Left lung (tissue), 10 donors: ENCODE data around the gene CHD9. TPM values are rescaled to one million over a fixed set of nuclear protein-coding genes. Genes with fewer than 3 reads are reported as not detected.
A peak's percentile ranks its signal among the peaks of the same experiment; 100 is the strongest.

ENCODE experiments used
- ATAC-seq: fragments of 200-7000 bp; cut with Tn5 transposase; one replicate; pipeline ENCODE4 v1.9.1; 2020; ENCODE audit warnings: moderate library complexity
- DNase-seq, 4 donors: peaks; one replicate each; pipeline ENCODE4 v3.0.0-alpha.2; 2013 to 2020
- H3K27ac ChIP-seq, 2 donors: fragments of 200-600 bp; sonication (generic) in 1 of 2; one replicate each; pipeline versions ENCODE4 v1.5.0 to v1.8.0; 2020 to 2021
- H3K27me3 ChIP-seq, 2 donors: fragments of 200-600 bp; sonication (generic) in 1 of 2; one replicate each; pipeline versions ENCODE4 v1.5.0 to v1.8.0; 2020 to 2021
- H3K36me3 ChIP-seq, 2 donors: fragments of 200-600 bp; sonication (generic) in 1 of 2; one replicate each; pipeline versions ENCODE4 v1.5.0 to v1.8.0; 2020 to 2021
- H3K4me1 ChIP-seq, 2 donors: fragments of 200-600 bp; one replicate each; pipeline ENCODE4 v1.8.0; 2021
- H3K4me3 ChIP-seq, 2 donors: fragments of 200-600 bp; sonication (generic) in 1 of 2; one replicate each; pipeline versions ENCODE4 v1.5.0 to v1.8.0; 2020 to 2021; ENCODE audit warnings: mild to moderate bottlenecking in 1 of 2
- H3K9me3 ChIP-seq, 2 donors: fragments of 200-600 bp; sonication (generic) in 1 of 2; one replicate each; pipeline versions ENCODE4 v1.5.0 to v1.8.0; 2020 to 2021
- CTCF ChIP-seq, 2 donors: fragments of 200-600 bp; sonication (generic) in 1 of 2; IDR thresholded peaks; one replicate each; pipeline versions ENCODE4 v1.5.0 to v1.8.0; 2021; ENCODE audit warnings: antibody characterized with exemption in 2 of 2
- intact Hi-C, 2 donors: fragments of 100-400 bp; cut with DNase I; formaldehyde crosslinking; loops; one replicate each; pipeline versions ENCODE4 v1.11.2 to v1.14.2; 2022
- polyA plus RNA-seq, 6 donors: library from polyadenylated mRNA; unstranded; fragments of 120-200 nt; gene quantifications; one replicate each; pipeline ENCODE4 v1.2.1, GENCODE V29; 2013; ENCODE audit not compliant: insufficient read length in 6 of 6
- total RNA-seq, 2 donors: library from RNA; stranded (reverse); fragmentation: NEBNext Ultra II Directional; extraction: Animal tissue kit (Norgen Biotek cat#: 25700); gene quantifications; one replicate each; pipeline ENCODE4 v1.2.1, GENCODE V29; 2021
- donor health status: DM: no; HTN: yes; CAD: no.
- donor health status: DM: no; HTN: no; CAD: no.

CHD9 gene
- total and polyA plus RNA-seq, 8 donors, result 65.6 to 88.0 (median 74.0) TPM

DNA sequence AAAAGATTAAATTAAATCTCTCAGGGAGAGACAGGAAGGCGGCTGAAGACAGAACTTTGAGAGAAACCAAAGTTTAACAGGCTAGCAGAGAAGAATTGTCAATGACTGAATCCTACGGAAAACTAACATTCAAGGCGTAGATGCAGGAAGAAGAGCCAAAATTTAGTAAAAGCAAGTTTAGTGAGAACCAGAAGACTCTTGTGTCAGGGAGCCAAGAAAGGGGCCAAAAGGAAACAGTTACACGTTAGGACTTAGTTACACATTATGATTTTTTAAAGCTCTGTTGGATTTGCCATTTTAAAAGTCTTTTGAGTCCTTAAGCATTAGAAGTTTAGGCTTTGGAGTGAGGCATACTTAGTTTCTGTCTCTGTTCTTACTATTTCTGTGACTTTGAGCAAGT, 164.6 kb downstream of the CHD9 start:
- Histone ChIP-seq H3K9me3 (no peaks in the 10 kb centered on the region), H3K27me3 (no peaks in the 10 kb centered on the region), H3K36me3 (peaks cover 0 to 8% of the 10 kb centered on the region in 2 donors), H3K4me3 (no peak overlapping the region), H3K27ac (peak overlapping the region; percentile 40 to 76), H3K4me1 (peaks cover 23 to 71% of the 10 kb centered on the region in 2 donors)
- DNase-seq, result no peak
- intact Hi-C loops, result no loop called here
- ATAC-seq, result no peak
- no peak for TF ChIP-seq CTCF (IDR thresholded peaks at IDR 0.05)

DNA sequence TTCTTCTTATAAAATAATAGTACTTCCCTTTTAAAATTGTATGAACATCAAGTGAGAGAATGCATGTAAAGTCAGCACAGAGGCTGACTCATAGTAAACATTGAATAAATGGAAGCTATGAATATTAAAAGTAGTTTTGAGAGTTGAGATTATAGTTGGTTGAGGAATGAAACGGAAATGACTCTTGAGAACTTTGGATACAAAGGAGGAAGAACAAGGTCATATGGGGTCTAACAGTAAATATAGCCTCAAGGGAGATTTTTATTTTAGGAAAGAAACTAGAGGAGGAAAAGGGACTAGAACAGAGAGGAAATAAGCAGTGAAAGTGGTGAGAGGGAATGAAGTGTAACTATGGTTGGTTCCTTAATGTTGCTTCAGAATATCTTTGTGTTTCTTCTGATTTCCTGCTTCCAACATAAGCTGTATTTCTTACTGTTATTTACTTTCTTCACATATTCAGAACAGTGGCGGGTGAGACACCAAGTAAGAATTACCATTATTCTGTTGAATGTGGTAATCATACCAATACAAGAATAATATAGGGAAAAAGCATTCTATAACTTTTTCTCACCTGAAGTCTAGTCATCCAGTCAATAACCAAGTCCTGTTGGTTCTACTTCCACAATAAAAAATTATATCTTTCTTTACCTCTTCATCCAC, 165.1 kb downstream of the CHD9 start:
- peak; percentile 86 for ATAC-seq
- no peak for TF ChIP-seq CTCF (IDR thresholded peaks at IDR 0.05)
- peaks cover 23 to 66% of the 10 kb centered on the region in 2 donors for H3K4me1 ChIP-seq
- no peaks in the 10 kb centered on the region for H3K27me3 ChIP-seq
- H3K27ac ChIP-seq, result peak overlapping the region; percentile 65 to 76
- intact Hi-C loops, result no loop called here
- no peaks in the 10 kb centered on the region for H3K9me3 ChIP-seq
- no peak overlapping the region for H3K4me3 ChIP-seq
- peaks cover 0 to 8% of the 10 kb centered on the region in 2 donors for H3K36me3 ChIP-seq
- no peak for DNase-seq

GRCh38 chr16:53220585-53220984, 165.8 kb downstream of the CHD9 start:
- intact Hi-C loops, result no loop called here
- no peak for DNase-seq
- H3K27ac ChIP-seq, result peak overlapping the region in 1 of 2 donors; percentile 76
- no peak for TF ChIP-seq CTCF (IDR thresholded peaks at IDR 0.05)
- no peaks in the 10 kb centered on the region for H3K9me3 ChIP-seq
- H3K4me1 ChIP-seq, result peaks cover 23 to 59% of the 10 kb centered on the region in 2 donors
- peak; percentile 50 for ATAC-seq
- no peak overlapping the region for H3K4me3 ChIP-seq
- peaks cover 0 to 8% of the 10 kb centered on the region in 2 donors for H3K36me3 ChIP-seq
- no peaks in the 10 kb centered on the region for H3K27me3 ChIP-seq

DNA sequence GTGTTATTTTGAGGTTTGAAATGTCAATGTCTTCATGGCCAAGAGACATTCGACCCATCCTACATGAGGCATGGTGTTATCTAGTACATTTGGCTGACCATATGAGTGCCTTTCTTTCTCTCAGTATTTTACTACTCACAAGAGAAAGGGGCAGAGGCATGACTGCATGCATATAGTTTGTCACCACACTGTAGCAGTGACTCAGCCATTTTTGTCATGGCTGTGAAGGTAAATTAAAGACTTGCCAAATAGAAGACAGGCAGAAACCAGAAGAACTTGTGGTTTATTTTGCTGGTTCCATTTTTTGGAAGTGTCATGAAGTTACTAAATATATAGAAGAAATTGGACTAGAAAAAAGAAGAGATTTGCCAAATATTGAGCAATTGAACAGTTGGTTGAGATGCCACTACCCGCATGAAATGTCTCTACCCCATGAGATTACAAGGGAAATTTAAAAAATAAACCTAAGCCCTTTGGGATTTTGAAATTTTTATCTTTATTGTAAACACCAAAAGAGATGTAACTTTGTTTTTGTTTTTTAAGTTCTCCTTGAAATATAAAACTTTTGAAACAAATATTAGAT, 170.3 kb downstream of the CHD9 start:
- DNase-seq (no peak), ATAC-seq (peak; percentile 35)
- peaks cover 0 to 48% of the 10 kb centered on the region in 2 donors for H3K36me3 ChIP-seq
- intact Hi-C loops, result no loop called here
- H3K27ac ChIP-seq, result peak overlapping the region in 1 of 2 donors; percentile 20
- TF ChIP-seq CTCF (IDR thresholded peaks at IDR 0.05), result no peak
- no peaks in the 10 kb centered on the region for H3K9me3 ChIP-seq
- no peaks in the 10 kb centered on the region for H3K27me3 ChIP-seq
- H3K4me3 ChIP-seq, result no peak overlapping the region
- peaks cover 6 to 15% of the 10 kb centered on the region in 2 donors for H3K4me1 ChIP-seq

- Histone ChIP-seq H3K27me3 (no peaks in the 10 kb centered on the region), H3K4me1 (peaks cover 0 to 5% of the 10 kb centered on the region in 2 donors), H3K4me3 (no peak overlapping the region), H3K9me3 (no peaks in the 10 kb centered on the region), H3K36me3 (peaks cover 0 to 86% of the 10 kb centered on the region in 2 donors), H3K27ac (no peak overlapping the region)
- no peak for TF ChIP-seq CTCF (IDR thresholded peaks at IDR 0.05)
- no peak for DNase-seq
- no peak for ATAC-seq
- intact Hi-C loops, result no loop called here
Measured at GRCh38 chr16:53232826-53233529, 178.2 kb downstream of the CHD9 start.
